COLO829 (cell line): ENCODE measurements around the gene HCN1.
"Not testable (repeated sequence)": the region's sequence is repeated elsewhere in the genome, so short reads cannot be mapped to it uniquely, and the experiment has no call there.

ENCODE experiments used
- DNase-seq: peaks from one replicate; pipeline ENCODE4 v3.0.0; 2012; ENCODE audit warnings: low spot score

Gene HCN1

DNA sequence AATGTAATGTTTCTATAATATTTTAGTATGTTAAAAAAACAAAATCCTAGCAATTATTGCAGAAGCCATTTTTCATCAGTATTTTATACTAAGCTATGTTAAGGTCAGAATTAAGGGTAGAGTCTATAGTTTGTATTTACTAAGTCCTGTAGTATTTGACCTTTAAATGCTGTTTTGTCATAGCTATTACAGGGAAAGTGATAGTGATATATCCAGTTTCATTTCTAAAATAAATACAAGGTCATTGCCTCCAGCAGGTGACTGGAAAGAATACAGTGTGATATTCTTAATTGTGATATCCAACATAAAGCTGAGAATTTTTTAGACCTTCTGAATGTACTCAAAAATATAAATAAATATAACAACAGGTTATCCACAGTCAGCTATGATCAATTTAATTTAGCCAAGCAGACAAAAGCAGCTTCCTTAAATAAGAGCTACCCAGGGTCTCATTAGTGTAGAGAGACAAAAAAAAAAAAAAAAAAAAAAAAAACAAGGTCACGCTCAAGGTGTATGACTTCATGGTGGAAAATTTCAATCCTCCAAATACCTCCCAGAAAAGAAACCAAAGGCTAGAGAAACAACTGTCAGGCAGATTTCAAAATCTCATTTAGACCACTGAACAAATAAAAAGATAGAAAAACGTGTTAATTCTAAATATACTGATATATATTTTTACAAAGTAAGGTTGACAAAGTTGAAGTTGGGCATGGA is 278.7 kb downstream of the HCN1 start:
- no peak for DNase-seq

DNA sequence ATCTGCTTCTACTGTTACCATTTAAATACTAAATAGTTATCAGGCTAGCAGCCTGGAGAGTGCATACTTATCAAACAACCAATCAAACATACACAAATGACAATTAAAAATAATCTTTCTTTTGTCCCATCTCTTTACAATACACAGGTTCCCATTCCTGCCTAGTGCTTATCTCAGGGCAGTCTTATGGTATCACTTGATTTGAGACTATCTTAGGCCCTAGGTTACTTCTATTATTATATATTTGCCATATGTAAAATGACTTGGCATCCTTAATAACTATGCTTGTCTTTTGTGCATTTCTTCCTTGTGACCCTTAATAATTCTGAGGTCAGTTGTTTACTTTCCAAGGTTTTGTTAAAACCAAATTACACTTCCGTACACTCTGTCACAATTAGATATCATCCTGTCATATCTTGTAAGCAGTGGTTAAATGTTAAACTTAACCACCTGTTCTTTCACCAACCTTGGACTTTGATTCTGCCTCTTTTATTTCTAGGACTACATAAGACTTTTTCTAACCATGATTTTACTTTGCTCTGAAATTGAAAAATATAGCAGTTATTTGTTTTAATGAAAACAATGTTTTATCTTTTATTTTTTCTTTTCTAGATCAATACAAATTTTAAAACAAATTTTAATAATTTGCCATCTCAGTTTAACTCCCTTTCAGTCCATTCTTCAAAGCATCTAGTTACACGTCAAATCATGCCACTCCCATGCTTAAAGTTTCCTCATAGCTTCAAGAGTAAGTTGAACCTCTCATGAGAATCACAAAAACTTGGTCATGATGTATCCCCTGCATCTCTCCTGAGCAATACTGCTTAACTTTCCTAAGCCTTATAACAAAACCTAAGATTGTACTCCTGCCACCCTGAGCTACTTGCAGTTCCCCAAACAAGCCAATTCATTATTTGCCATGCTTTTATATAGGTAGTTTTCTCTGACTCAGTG is 281.3 kb downstream of the HCN1 start:
- DNase-seq, result no peak

DNA sequence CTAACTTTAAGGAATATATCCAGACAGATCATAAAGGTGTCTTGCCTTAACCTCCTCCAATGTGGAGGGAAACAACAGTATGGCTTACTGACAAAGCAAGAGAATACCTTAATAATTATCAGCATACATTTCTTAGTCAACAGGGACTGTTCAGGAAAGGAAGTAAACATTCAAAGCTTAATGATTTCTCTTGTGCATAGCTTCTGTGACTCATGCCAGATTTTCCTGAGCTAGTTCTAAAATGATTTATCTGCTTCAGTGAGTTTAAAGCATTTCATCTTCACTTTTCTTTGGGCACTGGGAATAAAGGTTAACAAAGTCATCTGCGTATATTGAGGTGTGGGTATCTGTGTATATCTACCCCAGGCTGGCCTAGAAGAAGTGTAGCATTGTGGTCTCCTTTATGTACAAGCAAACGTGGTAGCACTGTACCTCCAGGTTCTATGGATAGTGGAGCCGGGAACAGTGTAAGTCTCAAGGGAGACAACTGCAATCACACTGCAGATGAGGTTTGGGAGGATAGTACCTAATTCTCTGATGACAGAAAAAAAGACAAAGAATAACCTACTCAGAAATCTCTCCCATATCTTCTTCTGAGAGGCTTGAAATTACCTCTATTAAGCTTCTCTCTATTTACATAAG is 284.1 kb downstream of the HCN1 start:
- peak; percentile 1 for DNase-seq

DNA sequence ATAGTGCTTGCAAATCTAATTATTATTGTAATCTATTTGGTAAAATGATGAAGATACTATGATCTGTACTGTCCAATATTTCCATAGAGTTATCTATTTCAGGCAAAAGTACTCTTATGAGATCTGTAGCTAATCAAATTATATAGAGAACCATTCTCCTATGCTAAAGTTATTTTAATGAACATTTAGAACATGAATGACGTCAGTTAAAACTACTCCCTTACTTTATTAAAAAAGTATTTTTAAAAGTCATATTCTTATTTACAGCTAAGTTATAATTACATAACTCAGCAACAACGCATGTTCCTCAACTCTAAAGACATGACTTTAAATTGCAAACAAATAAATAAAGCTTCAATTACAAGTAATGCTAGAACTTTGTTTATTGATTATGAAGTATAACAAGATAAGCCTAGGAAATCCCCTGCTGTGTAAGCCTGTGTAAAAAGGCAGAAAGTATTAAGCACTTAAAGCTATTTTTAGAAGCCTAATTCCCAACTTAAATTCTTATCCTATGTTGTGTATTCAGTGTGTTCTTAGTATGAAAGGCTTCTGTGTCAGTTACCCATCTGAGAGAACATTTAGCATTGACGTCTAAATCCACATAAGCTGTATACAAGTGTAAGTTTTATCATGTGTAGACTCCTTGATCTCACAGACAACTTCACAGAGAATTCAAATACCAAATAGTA is 285.7 kb downstream of the HCN1 start:
- no peak for DNase-seq

DNA sequence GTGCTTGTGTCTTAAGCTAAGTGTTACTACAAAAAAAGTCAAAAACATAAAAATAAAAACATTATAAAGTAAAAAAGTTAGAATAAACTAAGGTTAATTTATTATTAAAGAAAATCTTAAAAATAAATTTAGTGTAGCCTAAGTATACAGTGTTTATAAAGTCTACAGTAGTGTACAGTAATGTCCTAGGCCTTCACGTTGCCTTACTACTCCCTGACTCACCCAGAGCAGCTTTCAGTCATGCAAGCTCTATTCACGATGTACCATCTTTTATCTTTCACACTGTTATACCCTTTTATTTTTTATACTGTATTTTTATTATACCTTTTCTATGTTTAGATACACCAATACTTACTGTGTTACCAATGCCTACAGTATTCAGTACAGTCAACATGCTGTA is 288.1 kb downstream of the HCN1 start:
- no peak for DNase-seq

DNA sequence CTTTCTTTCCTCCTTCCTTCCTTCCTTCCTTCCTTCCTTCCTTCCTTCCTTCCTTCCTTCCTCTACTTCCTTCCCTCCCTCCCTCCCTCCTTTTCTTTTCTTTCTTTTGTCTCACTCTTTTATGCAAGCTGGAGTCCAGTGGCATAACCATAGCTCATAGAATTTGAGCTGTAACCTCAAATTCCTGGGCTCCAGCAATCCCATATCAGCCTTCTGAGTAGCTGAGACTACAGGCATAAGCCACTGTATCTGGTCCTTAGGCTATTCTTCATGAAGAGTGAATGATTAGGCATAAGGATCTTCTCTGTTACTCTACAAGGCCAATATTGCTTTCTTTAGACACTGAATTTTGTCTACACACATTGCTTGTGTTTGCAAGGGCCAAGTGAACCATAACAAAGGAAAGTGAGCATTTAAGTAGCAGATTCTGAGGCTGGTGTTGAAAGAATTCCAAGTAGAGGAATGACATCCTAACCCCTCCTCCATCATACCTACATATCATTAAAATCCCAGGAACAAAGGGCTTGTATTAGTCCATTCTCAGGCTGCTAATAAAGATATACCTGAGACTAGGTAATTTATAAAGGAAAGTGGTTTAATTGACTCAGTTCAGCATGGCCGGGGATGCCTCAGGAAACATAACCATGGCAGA is 293.2 kb downstream of the HCN1 start:
- DNase-seq, result no peak

DNA sequence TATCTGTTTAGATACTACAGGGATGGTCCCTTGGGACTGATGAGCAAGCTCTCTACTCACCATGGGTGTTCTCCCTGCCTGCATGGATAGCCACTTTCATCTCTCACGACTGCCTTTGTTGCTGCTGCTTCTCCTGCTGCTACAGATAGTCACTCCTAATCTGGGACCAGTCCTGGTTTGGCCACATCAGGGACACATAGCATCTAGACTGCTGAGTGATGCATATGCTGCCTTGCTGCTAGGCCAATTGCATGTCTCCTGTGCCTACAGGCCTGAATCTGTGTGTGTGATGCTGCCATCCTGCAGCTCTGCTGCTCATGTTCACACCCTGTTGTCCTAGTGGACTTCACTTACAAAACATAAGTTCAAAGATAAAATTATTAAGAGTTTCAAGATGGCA is 297.1 kb downstream of the HCN1 start:
- peak; percentile 7 for DNase-seq

DNA sequence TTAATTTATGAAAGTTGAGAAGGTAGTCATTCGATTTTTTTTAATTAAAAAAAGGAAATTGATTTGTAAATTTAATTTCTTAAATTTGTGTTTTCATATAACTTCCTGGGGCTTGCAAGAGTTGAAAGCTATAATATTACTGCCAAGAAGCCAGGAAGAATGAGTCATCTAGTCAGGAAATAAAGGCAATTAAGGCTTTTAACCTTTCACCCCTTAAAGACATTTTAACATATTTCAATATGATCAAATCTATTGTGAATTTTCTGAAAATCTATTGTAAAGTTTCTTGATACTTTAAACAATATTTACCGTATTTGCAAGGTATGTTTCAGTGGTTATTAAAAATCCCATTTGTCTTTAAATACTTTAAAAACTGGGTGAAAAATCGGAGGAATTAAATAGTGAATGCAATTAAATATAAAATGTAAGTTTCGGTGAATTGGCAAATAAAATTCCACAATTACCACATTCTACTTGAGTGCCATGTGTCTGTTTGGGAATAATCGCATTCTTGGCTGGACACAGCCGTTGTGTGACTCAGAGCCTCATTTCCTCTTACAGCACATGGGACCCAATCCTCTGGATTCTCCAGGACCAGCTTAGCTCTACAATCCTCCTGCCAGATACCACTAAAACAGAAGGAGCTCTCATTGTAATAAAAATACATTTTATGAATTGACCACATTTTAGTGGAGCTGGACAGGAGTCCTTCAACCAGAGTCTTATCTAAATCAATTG is 310.7 kb downstream of the HCN1 start:
- DNase-seq, result peak; percentile 66

DNA sequence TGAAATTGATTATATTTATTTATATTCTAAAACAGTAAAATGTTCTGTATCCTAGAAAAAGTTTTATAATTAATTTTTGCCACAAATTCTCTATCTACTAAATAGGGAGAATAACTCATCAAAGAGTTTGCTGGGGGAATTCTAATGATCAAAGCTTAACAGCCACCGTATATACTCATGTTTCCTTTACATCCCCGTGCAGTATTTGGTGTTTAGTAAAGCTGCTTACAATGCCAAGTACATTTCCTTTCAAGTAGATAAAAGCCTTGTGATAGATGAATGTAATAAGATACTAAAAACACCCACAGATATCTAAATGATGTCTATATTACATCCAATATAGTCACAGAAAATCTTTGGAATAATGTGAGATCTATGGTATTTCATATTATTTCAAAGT is 312.2 kb downstream of the HCN1 start:
- no peak for DNase-seq

DNA sequence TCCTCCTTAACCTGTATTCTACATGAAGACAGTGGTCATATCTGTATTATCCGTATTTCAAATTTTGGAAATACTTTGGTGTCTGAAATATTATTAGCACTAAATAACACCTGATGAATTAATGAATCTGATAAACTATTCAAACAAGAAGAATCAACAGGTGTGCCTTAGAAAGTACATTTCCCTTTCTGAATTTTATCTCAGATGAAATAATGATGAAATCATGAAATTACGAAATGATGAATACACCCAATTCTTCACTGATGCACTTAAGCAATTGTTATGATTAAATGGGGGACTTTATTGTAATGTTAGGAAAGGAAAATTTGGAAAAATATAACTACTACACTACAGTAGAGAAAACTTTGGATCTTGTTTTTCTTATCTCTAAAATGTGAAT is 313.6 kb downstream of the HCN1 start:
- DNase-seq, result no peak

DNA sequence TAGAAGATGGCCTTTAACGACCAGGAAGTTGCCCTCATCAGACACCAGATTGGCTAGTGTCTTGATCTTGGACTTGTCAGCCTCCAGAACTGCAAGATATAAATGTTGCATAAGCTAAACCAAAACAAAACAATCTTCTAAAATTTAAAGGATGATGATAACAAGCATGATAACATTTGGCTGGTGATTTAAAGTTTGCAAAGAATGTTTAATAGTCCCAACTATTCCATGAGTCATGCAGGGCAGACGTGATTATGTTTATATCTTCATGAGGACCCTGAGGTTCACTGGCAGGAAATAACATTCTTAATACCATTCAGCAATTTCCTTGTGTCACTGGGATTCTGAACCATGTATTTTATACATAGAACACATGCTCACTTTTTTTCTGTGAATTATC is 319.8 kb downstream of the HCN1 start:
- DNase-seq, result no peak

DNA sequence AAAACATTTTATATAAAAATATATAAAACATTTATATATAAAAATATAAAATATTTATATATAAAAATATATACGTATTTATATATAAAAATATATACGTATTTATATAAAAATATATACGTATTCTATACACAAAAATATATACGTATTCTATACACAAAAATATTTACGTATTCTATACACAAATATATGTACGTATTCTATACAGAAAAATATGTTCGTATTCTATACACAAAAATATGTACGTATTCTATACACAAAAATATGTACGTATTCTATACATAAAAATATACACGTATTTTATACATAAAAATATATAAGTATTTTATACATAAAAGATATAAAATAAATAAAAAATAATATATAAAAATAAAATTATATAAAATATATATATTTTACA is 323.6 kb downstream of the HCN1 start:
- DNase-seq, result no peak

DNA sequence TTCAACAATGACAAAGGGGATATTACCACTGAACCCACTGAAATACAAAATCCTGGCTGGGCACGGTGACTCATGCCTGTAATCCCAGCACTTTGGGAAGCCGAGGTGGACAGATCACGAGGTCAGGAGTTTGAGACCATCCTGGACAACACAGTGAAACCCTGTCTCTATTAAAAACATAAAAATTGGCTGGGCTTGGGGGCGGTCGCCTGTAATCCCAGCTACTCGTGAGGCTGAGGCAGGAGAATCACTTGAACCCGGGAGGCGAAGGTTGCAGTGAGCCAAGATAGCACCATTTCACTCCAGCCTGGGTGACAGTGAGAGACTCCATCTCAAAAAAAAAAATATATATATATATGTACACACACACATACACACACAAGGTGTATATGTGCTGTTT is 324.8 kb downstream of the HCN1 start:
- DNase-seq, result not testable (repeated sequence)

DNA sequence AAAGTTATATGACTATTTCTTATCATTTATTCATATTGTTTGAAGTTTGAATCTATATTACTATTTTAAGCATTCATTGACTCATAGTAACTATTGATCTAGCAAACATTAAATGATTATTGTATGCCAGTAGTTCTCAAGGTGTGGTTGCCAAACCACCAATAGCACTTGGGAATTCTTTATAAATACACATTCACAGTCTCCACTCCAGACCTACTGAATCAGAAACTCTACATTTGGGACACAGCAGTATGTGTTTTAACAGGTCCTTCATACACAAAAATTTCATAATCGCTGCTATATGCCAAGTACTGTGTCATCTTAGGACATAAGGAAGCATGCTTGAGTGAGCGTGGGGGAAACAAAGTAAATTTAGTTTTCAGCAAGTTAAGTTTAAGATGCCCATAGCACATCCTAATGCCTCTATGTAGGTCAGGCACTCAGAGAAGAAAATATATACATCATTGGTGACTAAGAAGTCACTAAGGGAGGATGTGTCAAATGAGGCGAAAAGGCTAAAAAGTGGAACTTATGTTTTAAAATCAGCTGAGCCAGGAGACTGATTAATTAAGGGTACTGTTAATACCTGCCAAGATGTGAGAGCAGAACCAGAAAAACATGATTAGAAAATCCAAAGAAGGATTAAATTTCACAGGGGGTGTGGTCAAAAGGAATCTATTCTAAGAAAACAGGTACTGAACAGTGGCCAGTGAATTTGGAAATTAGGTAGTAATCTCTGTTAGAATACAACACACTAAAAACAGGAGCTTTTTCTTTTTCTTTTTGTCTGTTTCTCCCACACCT is 340.8 kb downstream of the HCN1 start:
- DNase-seq, result no peak

DNA sequence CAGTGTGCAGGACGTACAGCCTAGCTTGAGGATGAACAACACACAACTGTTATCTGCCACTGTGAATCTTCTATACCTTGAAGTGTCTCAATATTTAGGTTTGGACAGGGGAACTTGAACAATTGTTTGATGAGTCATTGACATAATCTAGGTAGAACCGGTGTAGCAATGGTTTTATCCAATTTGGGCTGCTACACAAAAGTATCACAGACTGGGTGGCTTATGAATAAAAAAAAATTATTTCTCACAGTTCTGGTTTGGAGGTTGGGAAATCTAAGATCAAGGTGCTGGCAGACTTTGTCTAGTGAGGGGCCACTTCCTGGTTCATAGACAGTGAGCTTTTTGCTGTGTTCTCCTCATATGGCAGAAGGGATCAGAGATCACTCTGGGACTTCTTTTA is 359.7 kb downstream of the HCN1 start:
- DNase-seq, result no peak

DNA sequence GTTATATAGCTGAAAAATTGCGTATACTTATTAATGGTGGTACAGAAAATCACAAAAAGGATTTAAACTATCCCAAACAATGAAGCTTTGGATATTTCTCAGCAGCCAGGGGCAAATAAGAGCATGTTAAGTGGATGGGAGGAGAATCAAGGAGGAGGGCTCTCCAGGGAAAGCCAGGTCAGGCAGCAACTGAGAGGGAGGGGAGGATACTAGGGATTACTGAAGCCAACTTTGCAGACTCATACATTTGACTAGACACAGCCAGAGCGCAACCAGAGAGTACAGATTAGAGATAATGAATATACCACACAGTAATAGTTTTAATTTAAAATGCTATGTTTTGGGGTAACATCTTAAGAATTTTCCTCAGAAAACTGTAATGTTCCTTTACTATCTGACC is 360.2 kb downstream of the HCN1 start:
- no peak for DNase-seq

DNA sequence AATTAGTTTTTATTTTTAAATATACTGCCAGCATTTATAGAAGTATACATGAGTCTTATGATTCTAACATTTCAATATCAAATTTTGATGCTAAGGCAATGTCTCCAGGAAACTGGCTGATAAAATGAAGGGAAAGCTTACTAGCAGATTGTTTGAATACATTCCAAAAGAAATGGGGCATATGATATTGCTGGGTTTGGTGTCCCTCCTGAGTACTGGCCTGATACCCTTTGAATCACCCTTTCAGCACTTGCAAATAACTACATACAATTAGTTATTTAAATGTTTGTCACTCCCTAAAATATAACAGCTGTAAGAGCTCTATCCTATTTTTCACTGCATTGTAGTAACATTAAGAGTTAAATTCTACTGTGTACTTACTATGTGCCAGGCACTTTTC is 360.8 kb downstream of the HCN1 start:
- no peak for DNase-seq

DNA sequence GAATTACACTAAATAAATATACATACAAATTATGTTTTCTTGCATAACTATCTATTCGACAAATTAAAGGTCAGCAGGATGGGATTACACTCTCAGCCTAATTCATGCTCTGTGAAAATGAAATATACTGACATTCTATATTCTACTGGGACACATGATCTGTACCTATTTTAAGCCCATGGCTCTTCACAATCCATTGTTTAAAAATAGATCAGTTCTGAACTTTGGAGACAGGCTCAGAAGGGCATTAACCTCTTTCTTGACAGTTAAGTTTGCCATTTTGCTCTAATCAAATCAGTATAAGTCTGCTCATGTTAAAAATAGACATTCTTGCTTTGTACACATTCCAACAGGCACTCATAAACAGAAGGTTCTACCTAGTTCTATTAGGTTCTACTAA is 361.2 kb downstream of the HCN1 start:
- no peak for DNase-seq

DNA sequence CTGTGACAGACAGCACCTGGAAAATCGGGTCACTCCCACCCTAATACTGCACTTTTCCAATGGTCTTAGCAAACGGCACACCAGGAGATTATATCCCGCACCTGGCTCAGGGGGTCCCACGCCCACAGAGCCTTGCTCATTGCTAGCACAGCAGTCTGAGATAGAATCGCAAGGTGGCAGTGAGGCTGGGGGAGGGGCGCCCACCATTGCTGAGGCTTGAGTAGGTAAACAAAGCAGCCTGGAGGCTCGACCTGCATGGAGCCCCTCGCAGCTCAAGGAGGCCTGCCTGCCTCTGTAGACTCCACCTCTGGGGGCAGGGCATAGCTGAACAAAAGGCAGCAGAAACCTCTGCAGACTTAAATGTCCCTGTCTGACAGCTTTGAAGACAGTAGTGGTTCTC is 383.6 kb downstream of the HCN1 start:
- not testable (repeated sequence) for DNase-seq

DNA sequence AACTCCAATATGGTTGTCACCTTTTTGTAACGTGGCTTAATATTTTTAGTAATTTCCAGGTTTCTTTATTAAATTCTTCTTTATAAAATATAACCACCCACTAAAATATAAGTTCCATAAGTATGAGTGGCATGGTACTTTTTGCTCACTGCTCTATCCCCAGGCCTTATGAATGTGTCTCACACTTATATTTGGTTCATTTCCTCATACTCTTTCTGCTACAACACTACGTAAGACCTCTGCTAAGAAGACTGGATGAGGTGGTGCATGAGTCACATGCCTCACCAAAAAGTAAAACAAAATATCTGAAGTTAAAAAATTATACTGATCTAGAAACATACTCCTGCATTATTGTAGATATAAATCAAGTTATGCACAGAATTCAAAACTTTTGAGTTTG is 400.9 kb downstream of the HCN1 start:
- no peak for DNase-seq
